T-cell (primary cell): ENCODE results near the gene RUSF1. TPM values are rescaled to one million over a fixed set of nuclear protein-coding genes. Genes with fewer than 3 reads are reported as not detected.

ENCODE experiments used
- ATAC-seq, 4 experiments: fragments of 200-7000 bp in 3 of 4; fragments of 150-1000 bp in 1 of 4; cut with Tn5 transposase; replicated peaks in 1 of 4; 1 replicate in 3 of 4; 2 replicates in 1 of 4; pipeline ENCODE4 v1.10.0; 2021; ENCODE audit warnings: moderate library complexity in 3 of 4, mild to moderate bottlenecking in 2 of 4, moderate number of reproducible peaks in 1 of 4
- CTCF ChIA-PET, 2 donors: fragments of 300-600 bp; sonication (Branson Sonifier 250); formaldehyde crosslinking; loops; one replicate each; lab custom pipeline; 2022; ENCODE audit warnings: antibody characterized with exemption in 2 of 2; lab: Charles Lee
- POLR2A ChIA-PET, 2 donors: fragments of 300-600 bp; sonication (Branson Sonifier 250); formaldehyde crosslinking; loops; one replicate each; lab custom pipeline; 2022; ENCODE audit warnings: antibody characterized with exemption in 2 of 2; lab: Charles Lee
- DNase-seq, 35 experiments: peaks; one replicate each; pipeline versions ENCODE4 v3.0.0 to v3.0.0-alpha.2; 2013 to 2023
- H3K27ac ChIP-seq: one replicate; pipeline ENCODE4 v1.5.1; 2013; ENCODE audit warnings: low read length
- H3K27me3 ChIP-seq, 2 experiments: replicated peaks in 1 of 2; 1 replicate in 1 of 2; 2 replicates in 1 of 2; pipeline versions ENCODE4 v1.6.1 to v1.7.0; 2013; ENCODE audit warnings: low read length in 1 of 2, mixed read lengths in 1 of 2; ENCODE audit not compliant: control insufficient read depth in 2 of 2, insufficient read depth in 2 of 2; ENCODE audit errors: extremely low read depth in 1 of 2
- H3K36me3 ChIP-seq, 2 donors: 1 replicate in 1 of 2; 2 replicates in 1 of 2; pipeline versions ENCODE4 v1.6.1 to v1.7.0; 2013; ENCODE audit warnings: low read length in 1 of 2; ENCODE audit not compliant: control insufficient read depth in 2 of 2, insufficient read depth in 1 of 2; ENCODE audit errors: extremely low read depth in 1 of 2
- H3K4me1 ChIP-seq, 2 experiments: 1 replicate in 1 of 2; 2 replicates in 1 of 2; pipeline versions ENCODE4 v1.6.1 to v1.7.0; 2013; ENCODE audit warnings: low read length in 2 of 2, mixed read lengths in 1 of 2; ENCODE audit not compliant: insufficient read depth in 2 of 2, control insufficient read depth in 1 of 2; ENCODE audit errors: extremely low read depth in 1 of 2
- H3K4me3 ChIP-seq, 2 donors: 1 replicate in 1 of 2; 2 replicates in 1 of 2; pipeline versions ENCODE4 v1.5.1 to v1.7.0; 2013; ENCODE audit warnings: mild to moderate bottlenecking in 2 of 2, low read length in 1 of 2, moderate library complexity in 1 of 2; ENCODE audit not compliant: control insufficient read depth in 1 of 2; ENCODE audit errors: extremely low read depth in 1 of 2
- H3K9me3 ChIP-seq: 2 replicates; pipeline ENCODE4 v1.7.0; 2013
- H3K27ac Mint-ChIP-seq, 2 donors: one replicate each; pipeline ENCODE4 v1.8.0; 2020 to 2021; ENCODE audit warnings: mild to moderate bottlenecking in 2 of 2, mixed read lengths in 2 of 2
- H3K27me3 Mint-ChIP-seq, 2 donors: one replicate each; pipeline ENCODE4 v1.8.0; 2021 to 2022; ENCODE audit warnings: mixed read lengths in 2 of 2
- H3K36me3 Mint-ChIP-seq: one replicate; pipeline ENCODE4 v1.8.0; 2021; ENCODE audit warnings: mixed read lengths
- H3K4me1 Mint-ChIP-seq, 3 donors: one replicate each; pipeline ENCODE4 v1.8.0; 2020 to 2022; ENCODE audit warnings: mixed read lengths in 3 of 3, mild to moderate bottlenecking in 1 of 3
- H3K4me3 Mint-ChIP-seq, 3 donors: one replicate each; pipeline ENCODE4 v1.8.0; 2020 to 2022; ENCODE audit warnings: mild to moderate bottlenecking in 3 of 3, mixed read lengths in 3 of 3, moderate library complexity in 3 of 3
- H3K9me3 Mint-ChIP-seq, 3 donors: one replicate each; pipeline ENCODE4 v1.8.0; 2020 to 2022; ENCODE audit warnings: mixed read lengths in 3 of 3
- WGBS: methylation state at CpG from one replicate; pipeline ENCODE4 v1.1.5; 2013; ENCODE audit warnings: missing lambda C conversion rate; ENCODE audit not compliant: insufficient coverage; 5-methylcytosine and 5-hydroxymethylcytosine counted together
- total RNA-seq, 35 experiments: library from RNA in 6 of 35; stranded (reverse) in 6 of 35; fragments of 120-200 nt in 1 of 35; gene quantifications; one replicate each; pipeline versions ENCODE4 v1.2.1 to v1.2.4 and lab custom pipeline; 2013 to 2026

The RUSF1 gene
- total RNA-seq, 5 donors from 2014 or later (not counting 1 experiment from before 2014, with no cell fraction given) = 65.4 to 125 (median 107) TPM

DNA sequence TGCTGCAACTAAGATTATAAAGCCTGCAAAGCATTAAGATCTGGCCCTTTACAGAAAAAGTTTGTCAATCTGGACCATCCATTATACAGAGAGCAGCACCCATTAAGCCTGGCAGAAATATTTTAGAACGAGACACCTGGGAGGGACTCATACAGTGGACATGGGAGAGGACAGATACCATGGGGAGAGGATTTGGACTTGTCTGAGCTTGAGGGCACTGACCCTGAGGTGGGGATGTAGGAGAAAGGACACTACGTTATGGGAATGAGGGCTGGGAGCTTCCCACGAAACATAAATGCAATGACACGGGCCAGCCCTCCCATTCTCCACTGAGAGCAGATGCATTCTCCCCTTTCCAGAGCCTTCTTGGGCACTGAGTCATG is 6.2 kb downstream of the RUSF1 start:
- ATAC-seq (no peak), DNase-seq (no peak)
- Histone ChIP-seq H3K27me3 (no peaks in the 10 kb centered on the region), H3K9me3 (no peaks in the 10 kb centered on the region), H3K36me3 (peaks cover 15 to 35% of the 10 kb centered on the region in 2 donors), H3K4me1 (peaks cover 2 to 8% of the 10 kb centered on the region in 2 experiments), H3K4me3 (no peak overlapping the region), H3K27ac (no peak overlapping the region)
- Mint-ChIP-seq H3K36me3 (peaks cover 27% of the 10 kb centered on the region), H3K4me3 (no peak overlapping the region), H3K27ac (no peak overlapping the region), H3K27me3 (no peaks in the 10 kb centered on the region), H3K4me1 (peaks cover 26 to 37% (median 27%) of the 10 kb centered on the region in 3 donors), H3K9me3 (no peaks in the 10 kb centered on the region)
- 90% methylated on average over 2 of the region's 4 CpGs for WGBS
- CTCF ChIA-PET = interaction anchor here in 1 of 2 donors (1.0 kb wide), 1 partner anchor 9 kb away, joined by 4 read pairs; no protein-coding TSS in a partner anchor
- POLR2A ChIA-PET = no interaction called here

DNA sequence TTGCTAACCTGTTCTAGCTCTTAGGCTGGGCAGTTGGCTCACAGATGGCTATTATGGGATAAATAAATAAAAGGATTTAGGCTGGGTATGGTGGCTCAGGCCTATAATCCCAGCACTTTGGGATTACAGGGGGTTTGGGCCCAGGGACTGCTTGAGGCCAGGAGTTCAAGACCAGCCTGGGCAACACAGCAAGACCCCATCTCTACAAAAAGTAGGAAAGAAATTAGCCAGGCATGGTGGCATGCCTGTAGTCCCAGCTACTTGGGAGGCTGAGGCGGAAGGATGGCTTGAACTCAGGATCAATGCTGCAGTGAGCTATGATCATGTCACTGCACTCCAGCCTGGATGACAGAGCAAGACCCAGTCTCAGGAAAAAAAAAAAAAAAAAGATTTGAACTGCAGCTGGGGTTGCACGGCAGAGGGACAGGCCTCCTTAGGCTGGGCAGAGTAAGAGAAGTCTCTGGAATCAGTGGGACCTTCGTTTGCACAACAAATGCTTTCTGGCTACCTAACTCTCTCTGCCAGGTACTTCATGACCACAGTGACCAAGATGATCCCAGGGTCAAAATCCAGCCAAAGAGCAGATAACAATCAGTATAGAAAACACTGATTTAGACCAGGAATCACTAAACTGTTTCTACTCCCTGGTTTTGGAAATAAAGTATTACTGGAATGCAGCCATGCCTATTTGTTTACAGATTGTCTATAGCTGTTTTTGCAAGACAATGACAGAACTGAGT is 6.8 kb downstream of the RUSF1 start:
- POLR2A ChIA-PET = no interaction called here
- 80% methylated on average over 1 of the region's 3 CpGs for WGBS
- Mint-ChIP-seq H3K9me3 (no peaks in the 10 kb centered on the region), H3K4me3 (no peak overlapping the region), H3K27ac (no peak overlapping the region), H3K4me1 (peaks cover 21 to 33% (median 25%) of the 10 kb centered on the region in 3 donors), H3K27me3 (no peaks in the 10 kb centered on the region), H3K36me3 (peaks cover 30% of the 10 kb centered on the region)
- ATAC-seq = no peak
- Histone ChIP-seq H3K4me3 (no peak overlapping the region), H3K9me3 (no peaks in the 10 kb centered on the region), H3K4me1 (peaks cover 0 to 2% of the 10 kb centered on the region in 2 experiments), H3K27me3 (no peaks in the 10 kb centered on the region), H3K36me3 (peaks cover 15 to 41% of the 10 kb centered on the region in 2 donors), H3K27ac (no peak overlapping the region)
- CTCF ChIA-PET = interaction anchor here in 1 of 2 donors (1.0 kb wide), 1 partner anchor 10 kb away, joined by 4 read pairs; no protein-coding TSS in a partner anchor
- no peak for DNase-seq

DNA sequence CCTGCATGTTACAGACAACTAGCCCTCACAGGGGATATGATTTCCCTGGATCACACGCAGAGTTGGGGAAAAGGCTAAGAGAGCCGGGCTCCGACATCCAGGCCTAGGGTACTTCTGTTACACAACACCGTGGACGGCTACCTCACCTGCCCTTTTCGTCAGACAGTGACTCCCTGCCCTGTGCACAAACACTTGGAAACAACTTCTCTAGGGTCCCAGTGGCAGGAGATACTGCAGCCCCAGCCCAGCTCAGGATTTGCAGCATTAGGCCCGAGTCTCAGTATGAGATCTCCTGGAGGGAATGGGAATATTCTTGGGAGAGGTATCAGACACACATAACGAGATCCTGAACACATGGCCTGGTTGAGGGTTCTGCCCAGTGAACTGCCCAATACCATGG is 8.3 kb downstream of the RUSF1 start:
- peaks cover 15 to 52% of the 10 kb centered on the region in 2 donors for H3K36me3 ChIP-seq
- Mint-ChIP-seq H3K27me3 (no peaks in the 10 kb centered on the region), H3K4me1 (peaks cover 8 to 19% (median 19%) of the 10 kb centered on the region in 3 donors), H3K4me3 (no peak overlapping the region), H3K9me3 (no peaks in the 10 kb centered on the region), H3K36me3 (peaks cover 30% of the 10 kb centered on the region), H3K27ac (no peak overlapping the region)
- CTCF ChIA-PET = interaction anchor here in 1 of 2 donors (0.6 kb wide), 1 partner anchor 567 kb away, joined by 3 read pairs; no protein-coding TSS in a partner anchor
- no peak overlapping the region for H3K4me3 ChIP-seq
- no peaks in the 10 kb centered on the region for H3K27me3 ChIP-seq
- POLR2A ChIA-PET = no interaction called here
- H3K9me3 ChIP-seq = no peaks in the 10 kb centered on the region
- 96% methylated on average over 8 of the region's 8 CpGs for WGBS
- no peaks in the 10 kb centered on the region for H3K4me1 ChIP-seq
- no peak for DNase-seq
- ATAC-seq = no peak
- H3K27ac ChIP-seq = no peak overlapping the region

DNA sequence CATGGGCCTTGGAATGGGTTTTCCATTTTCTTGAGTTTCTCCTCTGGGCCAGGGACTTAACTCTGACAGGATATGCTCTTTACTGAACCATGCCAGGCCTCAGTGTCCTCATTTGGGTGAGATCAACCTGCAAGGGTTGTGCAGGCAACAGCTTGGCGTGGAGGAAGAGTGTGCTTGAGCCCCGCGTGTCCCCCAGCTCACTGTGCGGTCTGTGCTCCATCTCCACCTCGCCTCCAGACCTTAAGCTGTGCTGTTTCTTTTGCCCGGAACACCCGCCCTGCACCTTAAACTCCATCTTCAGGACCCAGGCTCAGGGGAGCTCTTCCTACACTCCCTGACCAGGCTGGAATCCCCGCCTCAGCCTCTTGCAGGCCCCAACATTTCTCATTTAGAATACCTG is 9.7 kb downstream of the RUSF1 start:
- 100% methylated on average over 7 of the region's 8 CpGs for WGBS
- ATAC-seq (no peak), DNase-seq (no peak)
- ChIA-PET POLR2A (no interaction called here), CTCF (no interaction called here)
- no peaks in the 10 kb centered on the region for H3K9me3 Mint-ChIP-seq
- H3K4me1 Mint-ChIP-seq = peaks cover 2 to 12% (median 10%) of the 10 kb centered on the region in 3 donors
- Histone ChIP-seq H3K9me3 (no peaks in the 10 kb centered on the region), H3K4me1 (no peaks in the 10 kb centered on the region), H3K27ac (no peak overlapping the region), H3K4me3 (no peak overlapping the region), H3K36me3 (peaks cover 23 to 56% of the 10 kb centered on the region in 2 donors), H3K27me3 (no peaks in the 10 kb centered on the region)
- H3K27ac Mint-ChIP-seq = no peak overlapping the region
- H3K4me3 Mint-ChIP-seq = no peak overlapping the region
- H3K36me3 Mint-ChIP-seq = peaks cover 31% of the 10 kb centered on the region
- H3K27me3 Mint-ChIP-seq = no peaks in the 10 kb centered on the region

DNA sequence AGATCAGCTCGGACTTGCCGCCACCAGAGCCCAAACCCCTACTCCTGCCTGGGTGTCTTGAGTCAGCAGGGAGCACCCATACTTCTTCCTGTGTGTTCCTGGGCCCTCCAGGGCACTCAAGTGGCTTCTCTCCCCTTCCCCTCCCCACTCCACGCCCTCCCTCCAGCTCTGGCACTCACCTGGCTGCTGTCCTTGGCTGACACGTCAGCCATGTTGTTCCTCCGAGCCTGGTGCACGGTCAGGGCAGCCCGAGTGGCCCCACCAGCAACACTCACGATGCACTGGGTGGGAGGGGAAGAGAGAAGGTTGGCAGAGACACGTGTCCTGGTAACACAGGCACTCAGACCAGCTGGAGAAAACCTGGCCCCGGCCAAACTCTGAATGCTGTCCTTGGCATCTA is 11.5 kb downstream of the RUSF1 start:
- no peak overlapping the region for H3K27ac Mint-ChIP-seq
- CTCF ChIA-PET = no interaction called here
- DNase-seq = no peak
- no peaks in the 10 kb centered on the region for H3K4me1 ChIP-seq
- no peak overlapping the region for H3K27ac ChIP-seq
- 99% methylated on average over 9 of the region's 10 CpGs for WGBS
- no peak for ATAC-seq
- H3K36me3 Mint-ChIP-seq = peaks cover 41% of the 10 kb centered on the region
- no peaks in the 10 kb centered on the region for H3K9me3 ChIP-seq
- peaks cover 2 to 10% (median 6%) of the 10 kb centered on the region in 3 donors for H3K4me1 Mint-ChIP-seq
- H3K27me3 ChIP-seq = no peaks in the 10 kb centered on the region
- no peaks in the 10 kb centered on the region for H3K27me3 Mint-ChIP-seq
- POLR2A ChIA-PET = no interaction called here
- H3K4me3 ChIP-seq = no peak overlapping the region
- H3K4me3 Mint-ChIP-seq = no peak overlapping the region
- H3K36me3 ChIP-seq = peaks cover 27 to 65% of the 10 kb centered on the region in 2 donors
- H3K9me3 Mint-ChIP-seq = no peaks in the 10 kb centered on the region

DNA sequence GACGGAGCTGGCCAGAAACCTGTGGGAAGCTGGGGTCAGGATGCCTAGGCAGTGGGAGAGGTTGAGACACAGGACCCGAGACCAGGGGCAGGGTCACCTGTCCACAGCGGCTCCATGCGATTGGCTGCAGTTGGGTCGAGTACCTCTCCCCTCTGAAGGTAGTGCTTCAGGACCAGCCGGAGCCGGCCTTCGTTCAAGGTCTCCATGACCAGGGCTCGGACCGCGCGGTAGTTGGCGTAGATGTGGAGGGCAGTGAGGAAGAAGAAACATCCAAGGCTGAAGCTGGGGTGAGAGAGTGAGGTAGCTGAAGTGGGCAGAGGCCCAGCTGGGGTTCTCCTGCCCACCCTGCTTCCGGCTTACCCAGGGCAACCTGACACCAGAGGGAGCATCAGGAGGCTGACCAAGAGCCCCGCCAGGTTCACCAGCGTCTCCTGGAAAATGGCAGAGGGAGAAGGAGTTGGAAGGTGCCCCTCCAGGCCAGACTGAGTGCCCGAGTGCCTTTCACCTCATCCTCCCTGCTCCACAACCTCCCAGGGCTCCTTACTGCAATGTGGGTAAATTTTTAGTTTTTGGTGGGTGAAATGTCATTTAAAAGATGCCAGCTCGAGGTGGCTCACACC is 14.6 kb downstream of the RUSF1 start:
- Mint-ChIP-seq H3K27me3 (no peaks in the 10 kb centered on the region), H3K9me3 (no peaks in the 10 kb centered on the region), H3K4me1 (peaks cover 0 to 5% (median 3%) of the 10 kb centered on the region in 3 donors), H3K4me3 (no peak overlapping the region), H3K27ac (no peak overlapping the region), H3K36me3 (peaks cover 25% of the 10 kb centered on the region)
- Histone ChIP-seq H3K27me3 (no peaks in the 10 kb centered on the region), H3K27ac (no peak overlapping the region), H3K36me3 (peaks cover 19 to 49% of the 10 kb centered on the region in 2 donors), H3K4me3 (no peak overlapping the region), H3K4me1 (no peaks in the 10 kb centered on the region), H3K9me3 (no peaks in the 10 kb centered on the region)
- DNase-seq (no peak), ATAC-seq (no peak)
- ChIA-PET POLR2A (no interaction called here), CTCF (no interaction called here)
- 97% methylated on average over 6 of the region's 18 CpGs for WGBS
